ENCODE measurements around the gene GPR62.

DNA sequence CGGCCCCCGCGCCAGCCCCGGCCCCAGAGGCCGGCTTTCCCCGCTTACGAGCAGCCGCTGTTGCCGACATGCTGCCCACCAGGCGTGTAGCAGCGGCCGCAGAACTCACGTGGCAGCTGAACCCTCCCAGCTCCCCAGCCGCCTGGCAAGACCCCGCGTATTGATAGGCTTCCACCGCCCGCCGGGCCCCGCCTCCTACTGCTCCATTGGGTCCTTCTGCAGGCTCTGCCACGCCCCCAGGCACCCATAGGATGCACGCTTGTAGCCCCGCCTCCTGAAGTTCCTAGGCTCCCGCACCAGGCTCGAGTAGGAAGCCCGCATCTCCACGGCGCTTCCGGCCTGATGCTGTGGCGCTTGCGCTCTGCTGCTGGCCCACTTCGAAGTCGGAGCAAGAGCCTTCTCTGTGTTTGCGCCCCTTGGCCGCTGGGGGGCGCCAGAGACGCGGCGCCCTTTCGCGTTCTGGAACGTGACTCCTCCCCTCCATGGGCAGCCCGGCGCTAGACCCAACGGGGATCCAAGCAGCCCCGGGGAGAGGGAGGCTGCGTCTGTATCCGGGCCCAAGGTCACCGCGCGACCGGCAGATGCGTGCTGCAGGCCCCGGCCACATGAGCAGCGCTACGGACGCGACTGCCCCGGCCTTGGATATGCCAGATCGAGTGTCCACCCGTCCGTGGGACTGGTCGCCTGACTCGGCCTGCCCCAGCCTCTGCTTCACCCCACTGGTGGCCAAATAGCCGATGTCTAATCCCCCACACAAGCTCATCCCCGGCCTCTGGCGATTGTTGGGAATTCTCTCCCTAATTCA lies 13.2 kb upstream of the GPR62 start, which contains the start of the genes PARP3 and RRP9:
- TF ChIP-seq, protein P1, sequence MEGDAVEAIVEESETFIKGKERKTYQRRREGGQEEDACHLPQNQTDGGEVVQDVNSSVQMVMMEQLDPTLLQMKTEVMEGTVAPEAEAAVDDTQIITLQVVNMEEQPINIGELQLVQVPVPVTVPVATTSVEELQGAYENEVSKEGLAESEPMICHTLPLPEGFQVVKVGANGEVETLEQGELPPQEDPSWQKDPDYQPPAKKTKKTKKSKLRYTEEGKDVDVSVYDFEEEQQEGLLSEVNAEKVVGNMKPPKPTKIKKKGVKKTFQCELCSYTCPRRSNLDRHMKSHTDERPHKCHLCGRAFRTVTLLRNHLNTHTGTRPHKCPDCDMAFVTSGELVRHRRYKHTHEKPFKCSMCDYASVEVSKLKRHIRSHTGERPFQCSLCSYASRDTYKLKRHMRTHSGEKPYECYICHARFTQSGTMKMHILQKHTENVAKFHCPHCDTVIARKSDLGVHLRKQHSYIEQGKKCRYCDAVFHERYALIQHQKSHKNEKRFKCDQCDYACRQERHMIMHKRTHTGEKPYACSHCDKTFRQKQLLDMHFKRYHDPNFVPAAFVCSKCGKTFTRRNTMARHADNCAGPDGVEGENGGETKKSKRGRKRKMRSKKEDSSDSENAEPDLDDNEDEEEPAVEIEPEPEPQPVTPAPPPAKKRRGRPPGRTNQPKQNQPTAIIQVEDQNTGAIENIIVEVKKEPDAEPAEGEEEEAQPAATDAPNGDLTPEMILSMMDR (IDR thresholded peaks at IDR 0.05), result peak; percentile 98
- no peak for TF ChIP-seq FOSL2 (IDR thresholded peaks at IDR 0.05; ENCODE audit: borderline replicate concordance, low read depth)
- TF ChIP-seq RAD21 (IDR thresholded peaks at IDR 0.05; ENCODE audit: low read length), result peak; percentile 98
- peak; percentile 58; the same call in 1 of the 2 replicates for TF ChIP-seq TAF1 (IDR thresholded peaks at IDR 0.05; ENCODE audit: borderline replicate concordance, low read depth, low read length)
- TF ChIP-seq POLR2AphosphoS5 (IDR thresholded peaks at IDR 0.05; ENCODE audit: low read depth, low read length), result peak; percentile 62
- TF ChIP-seq TEAD4 (IDR thresholded peaks at IDR 0.05; ENCODE audit: borderline replicate concordance, insufficient read depth), result no peak
- TF ChIP-seq EP300 (IDR thresholded peaks at IDR 0.05; ENCODE audit: borderline replicate concordance in 1 of 2, low read depth in 1 of 2, low read length in 1 of 2), result no peak; a peak in 1 of 4 replicates
- TF ChIP-seq YY1 (IDR thresholded peaks at IDR 0.05; ENCODE audit: low read depth), result 0 out of 2 replicates have a peak, but pooled peaks have one; percentile 46
- no peak for TF ChIP-seq CHD2 (IDR thresholded peaks at IDR 0.05; ENCODE audit: low read length, partially characterized antibody)
- no peak for TF ChIP-seq EZH2phosphoT487 (IDR thresholded peaks at IDR 0.05; ENCODE audit: borderline replicate concordance, low read depth)
